Activated CD4-positive, alpha-beta T cell treated with anti-CD3 and anti-CD28 coated beads, Interleukin-2, Interleukin-4, amounts not matched to agents 100 ng/mL and 50 ng/mL, durations not matched to agents 16 hours and 8 hours (primary cell): ENCODE measurements around the gene NCAM2.
A peak's percentile ranks its signal among the peaks of the same experiment; 100 is the strongest.
"Not testable (repeated sequence)": the region's sequence is repeated elsewhere in the genome, so short reads cannot be mapped to it uniquely, and the experiment has no call there.

Experiments
- DNase-seq: peaks from one replicate; pipeline ENCODE4 v3.0.0-alpha.2; 2020; ENCODE audit warnings: low spot score

The NCAM2 gene

GRCh38 chr21:21103692-21104091, 105.5 kb downstream of the NCAM2 start:
- DNase-seq = no peak

- no peak for DNase-seq
These were observed 111.5 kb downstream of the NCAM2 start for GRCh38 chr21:21109736-21110135.

GRCh38 chr21:21111309-21111920, 113.2 kb downstream of the NCAM2 start:
- no peak for DNase-seq

- no peak for DNase-seq
These were observed 116.3 kb downstream of the NCAM2 start for GRCh38 chr21:21114461-21114860.

- DNase-seq = no peak
These were observed 120.9 kb downstream of the NCAM2 start for GRCh38 chr21:21119091-21119490.

- no peak for DNase-seq
These were observed 124.5 kb downstream of the NCAM2 start for GRCh38 chr21:21122680-21123079.

- no peak for DNase-seq
These were observed 134.2 kb downstream of the NCAM2 start for GRCh38 chr21:21132390-21132789.

- no peak for DNase-seq
These were observed 139.8 kb downstream of the NCAM2 start for GRCh38 chr21:21137986-21138385.

GRCh38 chr21:21146587-21147373, 148.6 kb downstream of the NCAM2 start:
- DNase-seq = no peak

GRCh38 chr21:21147374-21147745, 149.2 kb downstream of the NCAM2 start:
- DNase-seq = no peak

- no peak for DNase-seq
These were observed 149.8 kb downstream of the NCAM2 start for GRCh38 chr21:21148009-21148408.

- no peak for DNase-seq
These were observed 150.3 kb downstream of the NCAM2 start for GRCh38 chr21:21148514-21148913.

- not testable (repeated sequence) for DNase-seq
These were observed 151.2 kb downstream of the NCAM2 start for GRCh38 chr21:21149445-21149844.

- no peak for DNase-seq
These were observed 153.0 kb downstream of the NCAM2 start for GRCh38 chr21:21151231-21151630.

- DNase-seq = no peak
These were observed 158.2 kb downstream of the NCAM2 start for GRCh38 chr21:21156397-21156796.

- DNase-seq = no peak
These were observed 158.7 kb downstream of the NCAM2 start for GRCh38 chr21:21156957-21157356.

GRCh38 chr21:21158376-21158918, 160.2 kb downstream of the NCAM2 start:
- DNase-seq = no peak

- DNase-seq = no peak
These were observed 161.2 kb downstream of the NCAM2 start for GRCh38 chr21:21159253-21159899.

GRCh38 chr21:21162786-21163185, 164.6 kb downstream of the NCAM2 start:
- no peak for DNase-seq

- peak; percentile 50 for DNase-seq
These were observed 165.7 kb downstream of the NCAM2 start for GRCh38 chr21:21163904-21164303.

GRCh38 chr21:21165063-21165645, 166.9 kb downstream of the NCAM2 start:
- no peak for DNase-seq

GRCh38 chr21:21174676-21175075, 176.5 kb downstream of the NCAM2 start:
- DNase-seq = no peak
